GM19324 (cell line): ENCODE data around the gene ANP32A.

Source experiments
- ATAC-seq: cut with Tn5 transposase; IDR thresholded peaks from one replicate; pipeline ENCODE4 v1.9.1; 2021; ENCODE audit warnings: mild to moderate bottlenecking, moderate library complexity; ENCODE audit not compliant: unreplicated experiment, low FRiP score

Gene ANP32A

GRCh38 chr15:68800875-68801274 is 19.8 kb downstream of the ANP32A start:
- ATAC-seq = no peak

GRCh38 chr15:68798346-68799094 is 22.2 kb downstream of the ANP32A start:
- ATAC-seq = no peak

- ATAC-seq = no peak
These were observed 22.9 kb downstream of the ANP32A start for GRCh38 chr15:68797599-68798345.

DNA sequence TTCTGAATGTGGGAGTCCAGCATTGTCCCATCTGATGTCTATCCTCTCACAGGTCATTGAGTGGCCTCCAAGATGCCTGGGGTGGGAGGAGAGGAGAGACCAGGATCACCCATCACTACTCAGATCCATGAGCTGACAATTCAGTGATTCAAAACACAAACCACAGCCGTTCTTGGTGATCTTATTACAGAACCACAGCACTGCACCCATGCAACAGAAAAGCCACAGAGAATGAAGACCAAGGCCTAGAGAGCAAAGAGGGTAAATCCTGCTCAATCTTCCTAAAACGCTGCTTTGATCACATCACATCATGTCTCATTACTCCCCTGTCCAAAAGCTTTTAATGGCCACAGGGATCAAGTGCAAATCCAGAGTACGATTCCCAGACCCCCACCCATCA is 23.5 kb downstream of the ANP32A start:
- no peak for ATAC-seq

DNA sequence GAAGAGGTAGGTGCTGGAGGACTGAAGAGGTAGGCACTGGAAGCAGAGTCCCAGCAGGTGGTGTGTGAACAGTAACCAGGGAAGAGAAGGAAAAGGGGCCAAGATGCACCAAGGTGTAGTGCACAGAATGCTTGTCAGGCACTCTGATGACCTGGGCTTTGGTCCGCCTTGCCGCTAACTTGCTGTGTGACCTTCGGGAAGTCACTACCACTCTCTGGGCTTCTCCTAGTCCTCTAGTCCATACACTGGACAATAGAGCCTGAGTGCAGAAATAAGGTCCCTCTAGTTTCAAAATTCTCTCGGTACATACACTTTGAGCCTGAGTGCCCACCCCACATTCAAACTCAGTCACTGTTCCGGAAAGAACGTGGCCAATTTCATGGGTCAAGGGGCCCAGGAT is 24.1 kb downstream of the ANP32A start:
- ATAC-seq = no peak

GRCh38 chr15:68795298-68795848 is 25.3 kb downstream of the ANP32A start:
- peak; percentile 45 for ATAC-seq

DNA sequence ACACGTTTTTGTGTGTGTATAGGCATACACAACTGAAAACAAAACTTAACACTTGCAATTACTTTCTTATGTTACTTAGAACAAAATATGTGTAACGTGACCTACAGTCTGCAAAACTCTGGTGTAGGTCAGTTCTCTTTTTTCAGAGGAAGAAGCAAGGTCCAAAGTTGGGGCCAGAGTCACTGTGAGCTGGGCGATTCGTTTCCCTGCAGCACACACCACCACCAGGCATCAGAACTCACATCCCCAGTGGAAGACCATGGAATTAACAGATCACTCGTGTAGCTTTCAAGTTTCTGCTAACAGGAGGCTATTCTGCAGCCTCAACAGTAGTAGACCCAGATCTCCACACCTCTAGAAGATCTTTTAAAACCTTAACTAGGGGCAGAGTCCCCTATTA is 25.8 kb downstream of the ANP32A start:
- no peak for ATAC-seq

DNA sequence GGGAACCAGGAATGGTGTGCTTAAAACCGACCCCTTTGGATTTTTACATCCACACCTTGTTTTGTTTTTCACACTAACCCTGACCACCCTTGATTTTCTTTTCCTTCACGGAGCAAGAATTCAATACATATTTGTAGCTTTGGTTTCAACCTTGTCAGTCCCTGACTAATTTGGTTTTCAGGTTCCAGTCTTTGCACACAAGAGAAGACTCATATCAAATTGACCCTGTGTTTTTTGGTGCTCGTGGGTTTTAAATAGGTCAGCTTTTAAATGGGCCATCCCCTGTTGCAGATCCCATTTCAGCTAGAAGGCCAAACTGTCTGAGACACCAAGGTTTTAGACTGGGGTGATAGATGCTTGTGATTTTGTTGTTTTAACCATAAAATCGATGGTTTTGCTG is 26.4 kb downstream of the ANP32A start:
- no peak for ATAC-seq

DNA sequence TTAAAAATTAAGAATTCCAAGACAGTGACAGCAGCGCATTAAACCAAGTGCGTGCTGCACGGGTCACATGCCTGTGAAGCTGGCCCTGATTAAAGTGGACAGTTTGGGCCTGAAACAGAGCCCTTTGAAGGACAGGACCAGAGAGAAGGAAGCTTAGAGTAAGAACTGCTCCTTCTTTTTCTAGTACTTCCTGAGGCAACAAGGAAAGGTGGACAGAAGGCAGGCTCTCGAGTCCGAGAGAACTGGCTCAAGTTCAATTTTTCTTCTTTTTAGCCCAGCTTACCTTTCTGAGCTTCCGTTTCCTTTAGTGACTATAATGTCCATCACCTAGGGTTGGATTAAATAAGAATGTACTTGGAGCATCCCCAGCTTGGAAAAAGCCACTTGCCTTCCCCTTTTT is 26.9 kb downstream of the ANP32A start:
- no peak for ATAC-seq

- no peak for ATAC-seq
These were observed 27.6 kb downstream of the ANP32A start for GRCh38 chr15:68792901-68793766.

DNA sequence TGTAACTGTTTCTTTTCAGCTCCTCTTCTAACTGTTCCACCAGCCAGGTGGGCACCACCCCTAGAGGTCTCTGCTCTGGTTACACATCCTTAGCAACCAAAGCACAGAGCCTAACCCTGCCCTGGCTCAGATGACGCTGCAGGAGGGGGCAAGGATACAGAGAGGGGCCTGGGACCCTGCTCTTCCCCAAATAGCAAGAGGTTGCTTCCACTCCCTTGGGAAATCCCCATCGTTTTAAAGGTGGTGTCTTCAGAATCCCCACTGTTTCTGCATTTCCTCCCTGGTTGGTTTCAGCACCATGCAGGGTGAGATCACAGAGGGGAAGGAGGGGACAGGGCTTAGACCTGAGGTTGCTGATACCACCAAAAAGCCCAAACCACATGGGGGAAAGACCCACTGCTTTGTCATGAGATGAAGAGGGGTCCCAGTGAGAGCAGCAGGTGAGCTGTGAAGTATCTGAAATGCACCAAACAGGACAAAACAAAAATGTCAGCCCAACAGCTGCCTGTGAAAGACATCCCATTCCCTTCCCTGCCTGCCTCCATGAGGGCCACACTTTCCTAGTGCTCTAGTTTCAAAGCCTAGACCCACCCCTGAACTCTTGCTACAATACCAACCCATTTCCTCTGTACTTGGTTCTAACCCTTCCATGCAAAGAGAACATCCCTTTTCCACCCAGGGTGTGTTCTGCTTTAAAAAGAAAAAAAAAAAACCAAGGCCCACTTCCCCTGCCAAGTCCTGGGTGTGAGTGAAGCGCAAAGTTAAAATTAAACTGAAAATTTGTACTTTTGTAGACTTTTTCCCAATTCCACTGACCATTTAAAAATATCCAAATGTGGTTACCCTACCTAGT is 29.0 kb downstream of the ANP32A start:
- ATAC-seq = peak; percentile 38

DNA sequence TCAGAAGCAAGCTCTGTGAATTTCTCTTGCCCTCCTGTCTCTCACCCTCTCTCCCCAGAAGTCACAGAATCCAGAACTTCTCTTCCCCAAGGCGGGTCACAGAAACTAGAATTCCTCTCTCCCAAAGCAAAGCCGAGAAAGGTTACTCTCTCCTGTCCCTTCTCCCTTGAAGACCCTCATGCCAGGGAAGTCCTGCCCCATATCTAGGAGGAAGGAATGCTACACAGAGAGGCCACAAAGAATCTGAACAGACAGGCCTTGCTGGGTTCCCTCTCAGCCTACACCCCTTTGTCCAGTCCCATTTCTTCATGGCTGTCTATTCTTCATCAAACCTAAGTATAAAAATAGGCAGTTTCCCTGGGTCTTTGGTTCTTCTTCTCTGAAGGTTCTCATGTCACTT is 29.8 kb downstream of the ANP32A start:
- ATAC-seq = no peak

- no peak for ATAC-seq
These were observed 30.5 kb downstream of the ANP32A start for GRCh38 chr15:68790242-68790575.

GRCh38 chr15:68789534-68790241 is 31.0 kb downstream of the ANP32A start:
- ATAC-seq = no peak

- no peak for ATAC-seq
These were observed 31.6 kb downstream of the ANP32A start for GRCh38 chr15:68789091-68789490.

DNA sequence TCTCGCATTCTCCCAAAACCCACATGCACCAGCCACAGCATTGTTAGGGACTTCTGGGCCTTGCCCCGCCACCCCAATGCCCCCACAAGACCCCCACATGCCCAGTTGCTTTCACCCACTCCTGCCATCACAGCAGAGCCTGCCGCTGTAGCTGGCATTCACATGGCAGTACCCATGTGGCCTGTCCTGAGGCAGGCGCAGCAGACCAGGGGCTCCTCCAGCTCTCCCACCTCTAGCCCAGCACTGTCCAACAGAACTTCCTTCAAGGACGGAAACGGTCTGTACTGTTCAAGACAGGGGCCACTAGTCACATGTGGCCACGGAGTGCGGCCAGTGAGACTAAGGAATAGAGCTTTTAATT is 32.5 kb downstream of the ANP32A start:
- no peak for ATAC-seq

GRCh38 chr15:68787609-68788263 is 33.0 kb downstream of the ANP32A start:
- ATAC-seq = no peak

DNA sequence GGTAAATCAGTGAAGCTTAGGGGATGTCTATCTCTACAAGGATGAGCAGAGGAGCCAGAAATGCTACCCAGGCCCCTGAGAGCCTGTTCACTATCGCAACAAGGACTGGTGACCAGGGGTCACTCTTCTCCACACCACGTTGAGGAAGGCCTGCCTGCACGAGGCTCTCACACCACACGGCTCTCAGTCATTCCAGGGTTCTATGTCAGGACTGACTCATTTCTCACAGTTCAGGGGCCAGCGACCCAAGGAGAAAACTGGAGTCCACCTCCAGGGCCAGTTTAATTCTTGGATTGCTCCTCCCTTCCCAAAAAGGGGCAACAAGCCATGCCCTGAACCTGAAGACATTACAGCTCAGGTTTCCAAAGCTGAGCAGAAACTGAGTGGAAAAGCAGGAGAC is 33.9 kb downstream of the ANP32A start:
- no peak for ATAC-seq

DNA sequence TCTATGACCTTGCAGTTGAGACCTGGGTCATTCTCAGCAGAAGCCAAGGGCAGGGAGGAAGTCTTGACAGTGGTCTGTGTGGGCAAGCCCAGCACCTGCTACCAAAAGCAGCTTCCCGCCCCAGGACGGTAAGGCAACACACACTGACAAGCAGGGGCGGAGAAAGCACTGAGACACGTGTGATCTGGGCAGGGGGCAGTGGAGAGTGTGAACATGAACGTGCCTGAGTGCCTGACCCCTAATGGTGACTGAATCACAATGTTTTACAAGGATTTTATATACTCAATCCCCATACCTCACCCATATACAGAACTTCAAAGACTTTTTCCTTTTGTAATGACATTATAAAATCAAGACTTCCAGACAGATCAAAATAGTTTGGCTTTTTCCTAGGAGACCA is 35.2 kb downstream of the ANP32A start:
- no peak for ATAC-seq
